ENCODE data around the gene RADIL. TPM values are rescaled to one million over a fixed set of nuclear protein-coding genes. Genes with fewer than 3 reads are reported as not detected.

RADIL gene
- total RNA-seq, 2 donors from 2014 or later = 6.8 to 7.8 TPM

GRCh38 chr7:4884164-4884563 is 648 bp upstream of the RADIL start:
- no peak for ATAC-seq
- DNase-seq = no peak
- intact Hi-C loops (cut with DNase I) = loop anchor here (5.0 to 10.0 kb wide), 2 partner anchors 52 to 89 kb away; no protein-coding TSS in a partner anchor

- intact Hi-C loops (cut with DNase I) = loop anchor here (5.0 to 10.0 kb wide), 2 partner anchors 51 to 88 kb away; no protein-coding TSS in a partner anchor
- peak in 1 of 2 donors; percentile 3 for ATAC-seq
Observed at GRCh38 chr7:4883033-4883371, 514 bp downstream of the RADIL start.

GRCh38 chr7:4882169-4883032 is 1.1 kb downstream of the RADIL start:
- DNase-seq = peak; percentile 82
- intact Hi-C loops (cut with DNase I) = loop anchor here (5.0 to 10.0 kb wide), 2 partner anchors 50 to 88 kb away; no protein-coding TSS in a partner anchor

More at GRCh38 chr7:4883033-4883371, 514 bp downstream of the RADIL start:
- no peak for DNase-seq

GRCh38 chr7:4880218-4880617 is 3.3 kb downstream of the RADIL start:
- DNase-seq (no peak), ATAC-seq (no peak)
- intact Hi-C loops (cut with DNase I) = loop anchor here (5.0 to 10.0 kb wide), 2 partner anchors 48 to 85 kb away; no protein-coding TSS in a partner anchor

More at GRCh38 chr7:4882169-4883032, 1.1 kb downstream of the RADIL start:
- peak; percentile 49 to 72 for ATAC-seq

GRCh38 chr7:4879396-4880081 is 4.0 kb downstream of the RADIL start:
- intact Hi-C loops (cut with DNase I) = loop anchor here (5.0 to 10.0 kb wide), 2 partner anchors 47 to 85 kb away; no protein-coding TSS in a partner anchor
- ATAC-seq (no peak), DNase-seq (no peak)

- no peak for DNase-seq
- intact Hi-C loops (cut with DNase I) = no loop called here
- ATAC-seq = no peak
Observed at GRCh38 chr7:4878336-4879335, 4.9 kb downstream of the RADIL start.

- DNase-seq = no peak
- intact Hi-C loops (cut with DNase I) = no loop called here
- no peak for ATAC-seq
Observed at GRCh38 chr7:4876586-4876985, 6.9 kb downstream of the RADIL start.

- no peak for ATAC-seq
- no peak for DNase-seq
- intact Hi-C loops (cut with DNase I) = no loop called here
Observed at GRCh38 chr7:4875391-4875790, 8.1 kb downstream of the RADIL start.

- intact Hi-C loops (cut with DNase I) = no loop called here
- ATAC-seq (no peak), DNase-seq (no peak)
Observed at GRCh38 chr7:4873071-4873944, 10.2 kb downstream of the RADIL start.

- ATAC-seq (peak in 1 of 2 donors; percentile 65), DNase-seq (no peak)
- intact Hi-C loops (cut with DNase I) = no loop called here
Observed at GRCh38 chr7:4871930-4872675, 11.4 kb downstream of the RADIL start.

- intact Hi-C loops (cut with DNase I) = no loop called here
- no peak for DNase-seq
- no peak for ATAC-seq
Observed at GRCh38 chr7:4871056-4871680, 12.3 kb downstream of the RADIL start.

- ATAC-seq = no peak
- intact Hi-C loops (cut with DNase I) = no loop called here
- no peak for DNase-seq
Observed at GRCh38 chr7:4868493-4868892, 15.0 kb downstream of the RADIL start.

GRCh38 chr7:4866528-4867496 is 16.7 kb downstream of the RADIL start:
- intact Hi-C loops (cut with DNase I) = no loop called here
- DNase-seq = no peak
- ATAC-seq = no peak

GRCh38 chr7:4862156-4862555 is 21.4 kb downstream of the RADIL start:
- intact Hi-C loops (cut with DNase I) = no loop called here
- ATAC-seq (no peak), DNase-seq (no peak)

- ATAC-seq = peak in 1 of 2 donors; percentile 23
- intact Hi-C loops (cut with DNase I) = no loop called here
- DNase-seq = peak; percentile 56
Observed at GRCh38 chr7:4861673-4862072, 21.8 kb downstream of the RADIL start, which contains the start of gene PAPOLB. PAPOLB (minus strand) TSS chr7:4862030; CDS start chr7:4861810, 220 bp downstream.

- DNase-seq = no peak
- intact Hi-C loops (cut with DNase I) = no loop called here
- ATAC-seq = no peak
Observed at GRCh38 chr7:4861227-4861626, 22.3 kb downstream of the RADIL start.

All from left cardiac atrium (tissue), 4 donors.